SJCRH30 (cell line): ENCODE results near the gene C1QTNF9B. TPM values are rescaled to one million over a fixed set of nuclear protein-coding genes. Genes with fewer than 3 reads are reported as not detected.
"Not testable (repeated sequence)": the region's sequence is repeated elsewhere in the genome, so short reads cannot be mapped to it uniquely, and the experiment has no call there.

Experiments used
- DNase-seq, 2 experiments: peaks; one replicate each; pipeline ENCODE4 v3.0.0-alpha.2; 2015 to 2020
- H3K27ac ChIP-seq: fragments of 250-450 bp; sonication (Bioruptor Pico); 2 replicates; pipeline ENCODE4 v1.5.1; 2020; ENCODE audit warnings: mild to moderate bottlenecking, moderate library complexity
- H3K27me3 ChIP-seq: fragments of 250-450 bp; sonication (Bioruptor Pico); 2 replicates; pipeline ENCODE4 v1.5.1; 2020; ENCODE audit warnings: mild to moderate bottlenecking, moderate library complexity
- H3K36me3 ChIP-seq: fragments of 250-450 bp; sonication (Bioruptor Pico); 2 replicates; pipeline ENCODE4 v1.5.1; 2020; ENCODE audit warnings: mild to moderate bottlenecking, moderate library complexity
- H3K4me1 ChIP-seq: fragments of 250-450 bp; sonication (Bioruptor Pico); 2 replicates; pipeline ENCODE4 v1.5.1; 2020; ENCODE audit warnings: mild to moderate bottlenecking, moderate library complexity
- H3K4me3 ChIP-seq: fragments of 250-450 bp; sonication (Bioruptor Pico); 2 replicates; pipeline ENCODE4 v1.5.1; 2020; ENCODE audit warnings: mild to moderate bottlenecking, moderate library complexity
- H3K9me3 ChIP-seq: fragments of 250-450 bp; sonication (Bioruptor Pico); replicated peaks from 2 replicates; pipeline ENCODE4 v1.5.1; 2020; ENCODE audit warnings: mild to moderate bottlenecking, moderate library complexity
- total RNA-seq: library from RNA; depleted of rRNA; stranded (reverse); fragments of >200 nt; shearing (Covaris generic); gene quantifications from 2 replicates; pipeline ENCODE4 v1.2.3, GENCODE V29; 2014

Gene C1QTNF9B
- total RNA-seq, 1 experiment from 2014 or later, result not detected

- Histone ChIP-seq H3K9me3 (no peaks in the 10 kb centered on the region), H3K27me3 (no peaks in the 10 kb centered on the region), H3K27ac (no peak overlapping the region), H3K4me3 (no peak overlapping the region), H3K4me1 (no peaks in the 10 kb centered on the region), H3K36me3 (no peaks in the 10 kb centered on the region)
- DNase-seq, result no peak
Measured at GRCh38 chr13:23909606-23910005, 12.3 kb upstream of the C1QTNF9B start.

DNA sequence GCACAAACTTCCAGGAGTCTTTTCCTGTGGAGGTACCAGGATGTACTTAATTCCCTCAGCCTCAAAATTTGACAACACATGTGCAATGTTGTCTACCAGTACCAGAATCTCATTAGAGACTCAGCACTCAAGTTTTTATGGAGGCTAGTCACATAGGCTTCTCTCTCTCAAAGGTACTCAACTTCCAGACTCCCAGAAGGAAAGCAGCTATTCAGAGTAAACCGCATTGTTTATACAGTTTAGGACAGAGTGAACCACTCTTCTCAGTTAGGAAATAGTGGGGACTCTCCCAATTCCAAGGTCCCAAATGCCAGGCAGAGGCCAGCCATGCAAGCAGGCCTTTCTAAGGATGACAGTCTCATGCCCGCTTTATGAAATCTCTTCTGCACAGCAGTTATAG is 8.5 kb upstream of the C1QTNF9B start:
- Histone ChIP-seq H3K4me3 (no peak overlapping the region), H3K36me3 (no peaks in the 10 kb centered on the region), H3K27ac (no peak overlapping the region), H3K4me1 (no peaks in the 10 kb centered on the region), H3K9me3 (no peaks in the 10 kb centered on the region), H3K27me3 (no peaks in the 10 kb centered on the region)
- DNase-seq, result no peak

GRCh38 chr13:23903906-23904280 is 6.6 kb upstream of the C1QTNF9B start:
- Histone ChIP-seq H3K9me3 (no peaks in the 10 kb centered on the region), H3K4me1 (no peaks in the 10 kb centered on the region), H3K27ac (no peak overlapping the region), H3K4me3 (no peak overlapping the region), H3K27me3 (no peaks in the 10 kb centered on the region), H3K36me3 (no peaks in the 10 kb centered on the region)
- DNase-seq, result no peak

GRCh38 chr13:23902975-23903905 is 5.9 kb upstream of the C1QTNF9B start:
- Histone ChIP-seq H3K9me3 (no peaks in the 10 kb centered on the region), H3K4me3 (no peak overlapping the region), H3K27me3 (no peaks in the 10 kb centered on the region), H3K27ac (no peak overlapping the region), H3K4me1 (no peaks in the 10 kb centered on the region), H3K36me3 (no peaks in the 10 kb centered on the region)
- DNase-seq, result no peak

DNA sequence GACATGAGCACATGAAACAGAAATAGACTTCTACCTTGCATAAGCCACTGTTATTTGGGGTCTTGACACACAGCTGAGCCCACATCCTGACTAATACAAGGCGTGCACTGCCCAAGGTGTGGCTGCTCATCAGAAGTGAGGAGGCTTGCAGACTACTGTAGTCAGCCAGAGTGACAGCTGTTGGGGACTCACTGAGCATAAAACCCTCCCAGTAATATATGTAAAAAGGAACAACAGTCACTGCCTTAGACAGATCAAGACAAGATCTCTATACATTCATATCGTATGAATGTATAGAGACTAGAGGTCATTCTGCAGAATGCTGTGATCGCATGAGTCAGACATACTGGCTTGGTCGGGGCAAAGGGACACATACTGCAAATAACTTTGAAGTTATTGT is 4.1 kb upstream of the C1QTNF9B start:
- no peak overlapping the region for H3K27ac ChIP-seq
- no peaks in the 10 kb centered on the region for H3K27me3 ChIP-seq
- no peaks in the 10 kb centered on the region for H3K36me3 ChIP-seq
- no peaks in the 10 kb centered on the region for H3K4me1 ChIP-seq
- no peaks in the 10 kb centered on the region for H3K9me3 ChIP-seq
- DNase-seq, result no peak
- no peak overlapping the region for H3K4me3 ChIP-seq

- Histone ChIP-seq H3K27me3 (no peaks in the 10 kb centered on the region), H3K27ac (no peak overlapping the region), H3K4me1 (no peaks in the 10 kb centered on the region), H3K9me3 (no peaks in the 10 kb centered on the region), H3K4me3 (no peak overlapping the region), H3K36me3 (no peaks in the 10 kb centered on the region)
- peak; percentile 38 to 70 for DNase-seq
Measured at GRCh38 chr13:23899555-23899954, 2.3 kb upstream of the C1QTNF9B start.

DNA sequence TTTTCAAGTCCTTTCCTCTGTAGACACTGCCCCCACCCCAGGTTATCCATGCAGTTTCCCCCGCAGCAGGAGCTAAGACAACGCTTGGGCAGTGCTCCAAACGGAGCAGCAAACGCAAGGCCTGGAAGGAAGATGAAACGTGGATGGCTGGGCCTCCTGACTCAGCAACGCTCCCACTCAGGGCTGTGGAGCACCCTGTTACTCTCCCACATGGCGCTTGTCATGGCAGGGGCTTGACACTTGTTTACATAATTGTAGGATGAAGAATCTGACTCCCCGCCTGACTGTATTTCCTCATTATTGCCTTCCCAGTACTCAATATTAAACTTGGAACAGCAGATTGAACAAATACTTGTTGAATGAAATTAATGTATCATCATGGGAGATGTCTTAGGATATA is 799 bp upstream of the C1QTNF9B start:
- H3K4me3 ChIP-seq, result no peak overlapping the region
- H3K27ac ChIP-seq, result no peak overlapping the region
- H3K36me3 ChIP-seq, result no peaks in the 10 kb centered on the region
- DNase-seq, result no peak
- H3K4me1 ChIP-seq, result no peaks in the 10 kb centered on the region
- H3K9me3 ChIP-seq, result no peaks in the 10 kb centered on the region
- H3K27me3 ChIP-seq, result no peaks in the 10 kb centered on the region

GRCh38 chr13:23894746-23895145 is 2.6 kb downstream of the C1QTNF9B start:
- H3K27me3 ChIP-seq, H3K36me3 ChIP-seq, H3K4me1 ChIP-seq, H3K9me3 ChIP-seq, DNase-seq, H3K27ac ChIP-seq, H3K4me3 ChIP-seq: not testable (repeated sequence)

- not testable (repeated sequence) for H3K4me1 ChIP-seq, H3K27me3 ChIP-seq, H3K36me3 ChIP-seq, H3K9me3 ChIP-seq, DNase-seq, H3K4me3 ChIP-seq, H3K27ac ChIP-seq
Measured at GRCh38 chr13:23893791-23894190, 3.5 kb downstream of the C1QTNF9B start.

DNA sequence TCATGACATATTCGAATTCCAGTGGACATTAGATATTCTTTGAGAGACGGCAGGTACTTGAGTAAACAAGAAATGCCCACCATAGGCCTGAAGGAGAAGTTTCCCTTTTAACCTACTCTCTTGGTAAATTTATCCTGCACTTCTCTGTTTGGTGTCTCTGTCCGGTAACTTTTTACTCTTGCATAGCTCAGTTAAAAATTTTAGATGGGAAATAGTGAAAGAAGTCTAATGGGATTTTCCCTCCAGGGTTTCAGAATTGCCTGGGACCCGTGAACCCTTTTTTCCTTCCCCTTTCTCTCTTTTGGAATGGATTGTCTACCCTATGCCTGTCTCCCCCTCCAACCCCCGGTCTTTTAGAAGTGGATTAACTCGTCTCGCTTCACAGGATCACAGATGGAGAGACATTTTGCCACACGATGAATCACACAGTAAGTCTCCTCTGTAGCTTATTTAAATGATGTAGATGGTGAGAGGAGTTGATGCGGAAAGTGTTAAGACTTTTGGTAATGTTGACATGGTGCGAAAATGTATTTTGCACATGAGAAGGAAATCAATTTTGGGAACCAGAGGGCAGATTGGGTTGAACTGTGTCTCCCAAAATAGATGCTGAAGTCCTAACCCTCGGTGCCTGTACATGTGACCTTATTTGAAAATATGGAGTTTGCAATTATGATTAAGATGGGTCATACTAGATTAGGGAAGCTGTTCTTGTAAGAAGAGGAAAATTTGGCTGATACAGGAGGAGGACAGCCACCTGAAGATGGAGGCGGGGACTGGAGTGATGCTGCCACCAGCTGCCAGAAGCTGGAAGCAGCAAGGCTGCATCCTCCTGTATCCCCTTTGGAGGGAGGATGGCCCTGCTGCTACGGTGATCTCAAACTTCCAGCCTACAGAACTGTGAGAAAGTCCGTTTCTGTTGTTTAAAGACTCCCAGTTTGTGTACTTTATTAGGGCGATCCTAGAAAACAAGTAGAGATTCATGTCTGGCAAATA is 7.4 kb downstream of the C1QTNF9B start:
- Histone ChIP-seq H3K4me3 (peak overlapping the region; percentile 84), H3K27ac (no peak overlapping the region), H3K27me3 (no peaks in the 10 kb centered on the region), H3K9me3 (no peaks in the 10 kb centered on the region), H3K4me1 (0 out of 2 replicates have a peak, but pooled peaks cover 2% of the 10 kb centered on the region), H3K36me3 (peaks cover 1% of the 10 kb centered on the region; the same call in 1 of the 2 replicates)
- DNase-seq, result peak in 1 of 2 experiments; percentile 49

- Histone ChIP-seq H3K4me3 (peak within 1 kb of the TSS; percentile 84), H3K9me3 (no peaks in the 10 kb centered on the region), H3K27ac (peak within 1 kb of the TSS; percentile 55), H3K27me3 (no peaks in the 10 kb centered on the region), H3K36me3 (peaks cover 3% of the 10 kb centered on the region; the same call in 1 of the 2 replicates), H3K4me1 (0 out of 2 replicates have a peak, but pooled peaks cover 2% of the 10 kb centered on the region)
- DNase-seq, result peak; percentile 95 to 98
Measured at GRCh38 chr13:23888658-23889614, 8.4 kb downstream of the C1QTNF9B start, which contains the start of gene MIPEP. Gene MIPEP (minus strand): TSS chr13:23889400. CDS start chr13:23889320, 80 bp downstream.

GRCh38 chr13:23884361-23884760 is 12.9 kb downstream of the C1QTNF9B start:
- DNase-seq, H3K9me3 ChIP-seq, H3K4me3 ChIP-seq, H3K27me3 ChIP-seq, H3K27ac ChIP-seq, H3K4me1 ChIP-seq, H3K36me3 ChIP-seq: not testable (repeated sequence)

DNA sequence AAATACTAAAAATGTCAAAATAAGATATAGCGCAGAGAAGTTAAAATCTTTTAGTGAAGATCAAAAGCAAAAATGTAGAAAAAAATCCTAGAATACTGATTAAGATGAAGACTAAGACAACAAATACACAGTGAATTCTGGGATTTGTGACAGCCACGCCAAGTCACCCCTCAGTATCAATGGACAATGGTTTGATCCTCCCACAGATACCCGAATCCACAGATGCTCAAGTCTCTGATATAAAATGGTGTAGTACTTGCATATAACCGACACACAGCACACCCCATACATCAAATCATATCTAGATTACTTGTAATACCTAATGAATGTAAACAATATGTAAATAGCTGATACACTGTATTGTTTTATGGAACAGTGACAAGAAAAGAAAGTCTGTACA is 14.0 kb downstream of the C1QTNF9B start:
- Histone ChIP-seq H3K36me3 (peaks cover 3% of the 10 kb centered on the region; the same call in 1 of the 2 replicates), H3K4me1 (no peaks in the 10 kb centered on the region), H3K27me3 (no peaks in the 10 kb centered on the region), H3K27ac (no peak overlapping the region), H3K4me3 (no peak overlapping the region), H3K9me3 (no peaks in the 10 kb centered on the region)
- no peak for DNase-seq

GRCh38 chr13:23881402-23881800 is 15.9 kb downstream of the C1QTNF9B start:
- not testable (repeated sequence) for H3K27ac ChIP-seq, H3K36me3 ChIP-seq

More at GRCh38 chr13:23881402-23881800, 15.9 kb downstream of the C1QTNF9B start:
- not testable (repeated sequence) for H3K27me3 ChIP-seq, H3K9me3 ChIP-seq, H3K4me3 ChIP-seq, H3K4me1 ChIP-seq, DNase-seq
